ENCODE data around the gene MCM5. TPM values are rescaled to one million over a fixed set of nuclear protein-coding genes. Genes with fewer than 3 reads are reported as not detected.

MCM5 gene
- total RNA-seq, 2 donors from 2014 or later, result 155 to 179 TPM

- Mint-ChIP-seq H3K36me3 (ENCODE audit: low read depth) (peaks cover 68% of the 10 kb centered on the region), H3K4me3 (no peak overlapping the region)
- 93 to 100% methylated on average over 2 to 5 of the region's 5 CpGs for WGBS, 2 experiments (ENCODE audit: insufficient coverage in 1 of 2, insufficient read length in 1 of 2)
Observed at GRCh38 chr22:35404176-35404575, 4.2 kb downstream of the MCM5 start.

GRCh38 chr22:35406443-35406842, 6.5 kb downstream of the MCM5 start:
- Histone ChIP-seq H3K4me1 (ENCODE audit: control insufficient read depth, insufficient read depth, low read length) (peaks cover 3% of the 10 kb centered on the region), H3K4me3 (ENCODE audit: low read length) (no peak overlapping the region), H3K27me3 (ENCODE audit: control insufficient read depth, insufficient read depth, low read length, poor library complexity, severe bottlenecking) (no peaks in the 10 kb centered on the region), H3K27ac (ENCODE audit: low read depth, low read length) (no peak overlapping the region), H3K36me3 (ENCODE audit: control insufficient read depth, insufficient read depth, low read length) (peaks cover 78% of the 10 kb centered on the region), H3K9me3 (ENCODE audit: control insufficient read depth, low read length) (no peaks in the 10 kb centered on the region), H3K9ac (ENCODE audit: extremely low read depth, low read length, poor library complexity, severe bottlenecking) (no peak overlapping the region)
- no peak for DNase-seq
- 95% methylated on average over 12 to 13 of the region's 13 CpGs for WGBS, 2 experiments (ENCODE audit: insufficient coverage in 1 of 2, insufficient read length in 1 of 2)
- Mint-ChIP-seq H3K27ac (peak overlapping the region; percentile 52), H3K4me1 (peaks cover 10% of the 10 kb centered on the region), H3K36me3 (ENCODE audit: low read depth) (peaks cover 83% of the 10 kb centered on the region), H3K9me3 (no peaks in the 10 kb centered on the region), H3K4me3 (no peak overlapping the region), H3K27me3 (ENCODE audit: insufficient read depth) (no peaks in the 10 kb centered on the region)
- TF ChIP-seq CTCF (conservative IDR thresholded peaks at IDR 0.05), result no peak

More at GRCh38 chr22:35404176-35404575, 4.2 kb downstream of the MCM5 start:
- Histone ChIP-seq H3K36me3 (ENCODE audit: control insufficient read depth, insufficient read depth, low read length) (peaks cover 63% of the 10 kb centered on the region), H3K27me3 (ENCODE audit: control insufficient read depth, insufficient read depth, low read length, poor library complexity, severe bottlenecking) (no peaks in the 10 kb centered on the region), H3K9me3 (ENCODE audit: control insufficient read depth, low read length) (no peaks in the 10 kb centered on the region), H3K27ac (ENCODE audit: low read depth, low read length) (no peak overlapping the region), H3K4me3 (ENCODE audit: low read length) (no peak overlapping the region), H3K4me1 (ENCODE audit: control insufficient read depth, insufficient read depth, low read length) (peaks cover 10% of the 10 kb centered on the region), H3K9ac (ENCODE audit: extremely low read depth, low read length, poor library complexity, severe bottlenecking) (no peak overlapping the region)
- TF ChIP-seq CTCF (conservative IDR thresholded peaks at IDR 0.05), result no peak
- Mint-ChIP-seq H3K4me1 (peaks cover 17% of the 10 kb centered on the region), H3K9me3 (no peaks in the 10 kb centered on the region), H3K27me3 (ENCODE audit: insufficient read depth) (no peaks in the 10 kb centered on the region), H3K27ac (peak overlapping the region; percentile 66)
- DNase-seq, result no peak

- Histone ChIP-seq H3K27me3 (ENCODE audit: control insufficient read depth, insufficient read depth, low read length, poor library complexity, severe bottlenecking) (no peaks in the 10 kb centered on the region), H3K4me3 (ENCODE audit: low read length) (no peak overlapping the region), H3K36me3 (ENCODE audit: control insufficient read depth, insufficient read depth, low read length) (peaks cover 85% of the 10 kb centered on the region), H3K9ac (ENCODE audit: extremely low read depth, low read length, poor library complexity, severe bottlenecking) (no peak overlapping the region), H3K4me1 (ENCODE audit: control insufficient read depth, insufficient read depth, low read length) (no peaks in the 10 kb centered on the region), H3K27ac (ENCODE audit: low read depth, low read length) (no peak overlapping the region), H3K9me3 (ENCODE audit: control insufficient read depth, low read length) (no peaks in the 10 kb centered on the region)
- H3K4me1 Mint-ChIP-seq, result peaks cover 5% of the 10 kb centered on the region
- H3K27me3 Mint-ChIP-seq (ENCODE audit: insufficient read depth), result no peaks in the 10 kb centered on the region
- WGBS, 2 experiments (ENCODE audit: insufficient coverage in 1 of 2, insufficient read length in 1 of 2), result 90 to 91% methylated on average over 7 of the region's 7 CpGs
- no peak overlapping the region for H3K27ac Mint-ChIP-seq
- H3K4me3 Mint-ChIP-seq, result no peak overlapping the region
- no peak for TF ChIP-seq CTCF (conservative IDR thresholded peaks at IDR 0.05)
- H3K9me3 Mint-ChIP-seq, result no peaks in the 10 kb centered on the region
- DNase-seq, result no peak
- H3K36me3 Mint-ChIP-seq (ENCODE audit: low read depth), result peaks cover 89% of the 10 kb centered on the region
Observed at GRCh38 chr22:35407362-35407761, 7.4 kb downstream of the MCM5 start.
